ENCODE results near the gene SLC22A23. TPM values are rescaled to one million over a fixed set of nuclear protein-coding genes. Genes with fewer than 3 reads are reported as not detected.

The SLC22A23 gene
- total RNA-seq, 2 experiments from 2014 or later = 0.75 to 0.83 TPM

DNA sequence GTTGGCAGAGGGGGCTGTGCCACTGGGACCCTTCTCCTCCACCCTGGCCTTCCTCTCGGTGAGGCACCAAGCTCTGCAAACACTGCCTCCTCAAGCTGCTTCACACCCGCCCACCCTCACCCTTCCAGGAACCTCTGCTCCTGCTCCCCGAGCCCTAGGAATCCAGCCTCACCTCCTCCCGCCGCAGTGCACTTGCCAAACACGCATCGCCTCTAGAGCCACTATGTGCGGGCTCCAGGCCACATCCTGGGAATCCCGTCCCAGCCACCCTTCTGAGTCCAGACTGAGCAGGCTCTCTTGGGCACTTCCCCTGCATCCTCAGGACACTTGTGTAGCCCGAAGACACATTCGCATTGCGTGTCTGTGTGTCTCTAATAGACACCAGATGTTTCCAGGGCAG, 179.6 kb downstream of the SLC22A23 start:
- no peak for DNase-seq
- Mint-ChIP-seq H3K9me3 (no peaks in the 10 kb centered on the region), H3K4me3 (no peak overlapping the region), H3K36me3 (ENCODE audit: low read depth) (no peaks in the 10 kb centered on the region), H3K27ac (no peak overlapping the region), H3K4me1 (no peaks in the 10 kb centered on the region), H3K27me3 (no peaks in the 10 kb centered on the region)
- CTCF ChIA-PET = interaction anchor here (0.5 to 3.0 kb wide), 2 partner anchors 456 to 982 kb away, joined by 3 to 12 read pairs; no protein-coding TSS in a partner anchor
- POLR2A ChIA-PET = no interaction called here

DNA sequence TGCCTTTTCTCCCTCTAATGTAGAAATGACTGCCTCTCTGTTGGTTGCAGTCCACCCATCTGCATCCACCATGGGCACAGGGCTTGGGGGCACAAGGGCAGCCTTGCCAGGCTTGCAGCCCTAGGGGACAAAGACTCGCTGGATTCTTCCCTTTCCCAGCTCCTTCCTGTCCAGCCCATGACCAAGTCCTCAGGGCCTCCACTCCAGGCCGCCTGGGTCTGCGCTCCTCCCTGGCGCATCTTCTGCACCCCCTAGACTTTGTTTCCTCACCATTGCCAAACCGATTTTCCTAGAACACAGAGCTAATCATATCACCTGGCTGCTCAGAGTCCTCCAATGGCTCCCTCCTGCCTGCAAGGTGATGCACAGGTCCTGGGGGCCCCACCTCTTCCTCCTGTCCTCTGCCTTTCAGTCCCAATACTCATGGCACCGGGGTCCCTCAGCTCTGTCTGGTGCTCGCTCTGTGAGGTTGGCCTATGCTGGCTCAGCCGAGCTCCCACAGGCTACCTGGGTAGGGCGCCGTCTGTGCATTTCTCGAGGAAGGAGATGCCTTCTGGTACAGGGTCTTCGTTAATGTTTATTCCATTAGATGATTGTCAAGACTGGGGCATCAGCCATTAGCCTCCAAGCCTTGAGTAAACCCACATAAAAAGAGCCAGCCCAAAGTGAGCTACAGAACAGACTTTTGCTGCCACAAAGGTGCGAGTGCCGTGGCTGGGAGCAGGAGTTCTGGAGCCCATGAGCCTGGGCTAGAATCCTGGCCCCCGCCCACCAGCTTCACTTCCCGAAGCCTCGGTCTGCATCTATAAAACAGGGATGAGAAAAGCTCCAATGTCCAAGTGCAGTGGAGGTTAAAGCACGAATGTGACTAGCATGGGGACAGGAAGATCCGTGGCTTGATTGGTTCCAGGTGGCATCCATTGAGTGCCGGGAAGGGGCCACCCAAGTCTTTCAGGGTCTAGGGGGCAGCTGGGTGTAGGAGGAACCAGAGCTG, 180.4 kb downstream of the SLC22A23 start:
- peaks cover 2% of the 10 kb centered on the region for H3K4me1 Mint-ChIP-seq
- DNase-seq = no peak
- no peaks in the 10 kb centered on the region for H3K27me3 Mint-ChIP-seq
- peaks cover 5% of the 10 kb centered on the region for H3K36me3 Mint-ChIP-seq (ENCODE audit: low read depth)
- ChIA-PET CTCF (interaction anchor here (0.5 to 3.0 kb wide), 4 partner anchors 112 to 982 kb away, joined by 3 to 12 read pairs (median 3); no protein-coding TSS in a partner anchor), POLR2A (no interaction called here)
- H3K4me3 Mint-ChIP-seq = no peak overlapping the region
- H3K9me3 Mint-ChIP-seq = no peaks in the 10 kb centered on the region
- H3K27ac Mint-ChIP-seq = no peak overlapping the region

DNA sequence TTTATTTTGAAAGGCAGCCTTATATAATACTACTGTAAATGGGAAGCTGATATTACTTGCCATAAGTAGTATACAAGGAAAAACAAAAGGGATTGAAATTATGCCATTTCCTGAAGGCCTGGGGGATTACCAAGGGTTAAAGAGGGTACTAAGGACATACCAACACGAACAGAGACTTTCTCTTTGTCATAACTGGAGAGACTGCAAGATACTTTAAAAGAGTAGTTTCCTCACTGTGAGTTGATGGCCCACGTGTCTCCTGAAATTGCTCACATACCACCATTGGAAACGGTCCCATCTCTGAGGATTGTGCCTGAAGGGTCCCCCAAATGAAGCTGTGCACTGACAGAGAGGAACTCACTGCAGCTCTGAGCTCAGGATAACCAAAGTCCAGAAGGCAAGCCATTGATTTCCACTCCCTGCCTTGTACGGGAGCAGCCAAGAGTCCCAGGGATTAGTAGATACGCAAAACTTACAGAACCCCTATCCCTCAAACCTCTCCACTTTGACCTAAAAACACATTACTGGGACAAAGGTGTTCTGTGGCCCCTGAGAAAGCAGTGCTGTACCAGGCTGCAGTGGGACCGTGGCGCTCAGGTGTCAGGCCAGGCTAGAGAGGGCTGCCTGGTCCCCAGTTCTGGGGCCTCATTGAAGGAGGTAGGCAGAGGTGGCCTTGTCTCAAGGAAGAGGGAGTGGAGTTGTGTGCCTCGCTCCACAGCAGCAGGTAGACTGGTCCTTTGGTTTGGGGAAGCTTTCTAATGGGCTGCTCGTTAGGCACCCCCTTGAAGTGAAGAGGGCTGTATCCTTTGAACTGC, 182.9 kb downstream of the SLC22A23 start:
- H3K4me3 Mint-ChIP-seq = no peak overlapping the region
- ChIA-PET POLR2A (no interaction called here), CTCF (interaction anchor here (1.0 kb wide), 1 partner anchor 22 kb away, joined by 3 read pairs; no protein-coding TSS in a partner anchor)
- no peak for DNase-seq
- no peaks in the 10 kb centered on the region for H3K27me3 Mint-ChIP-seq
- no peaks in the 10 kb centered on the region for H3K9me3 Mint-ChIP-seq
- H3K4me1 Mint-ChIP-seq = peaks cover 5% of the 10 kb centered on the region
- H3K27ac Mint-ChIP-seq = no peak overlapping the region
- peaks cover 15% of the 10 kb centered on the region for H3K36me3 Mint-ChIP-seq (ENCODE audit: low read depth)

DNA sequence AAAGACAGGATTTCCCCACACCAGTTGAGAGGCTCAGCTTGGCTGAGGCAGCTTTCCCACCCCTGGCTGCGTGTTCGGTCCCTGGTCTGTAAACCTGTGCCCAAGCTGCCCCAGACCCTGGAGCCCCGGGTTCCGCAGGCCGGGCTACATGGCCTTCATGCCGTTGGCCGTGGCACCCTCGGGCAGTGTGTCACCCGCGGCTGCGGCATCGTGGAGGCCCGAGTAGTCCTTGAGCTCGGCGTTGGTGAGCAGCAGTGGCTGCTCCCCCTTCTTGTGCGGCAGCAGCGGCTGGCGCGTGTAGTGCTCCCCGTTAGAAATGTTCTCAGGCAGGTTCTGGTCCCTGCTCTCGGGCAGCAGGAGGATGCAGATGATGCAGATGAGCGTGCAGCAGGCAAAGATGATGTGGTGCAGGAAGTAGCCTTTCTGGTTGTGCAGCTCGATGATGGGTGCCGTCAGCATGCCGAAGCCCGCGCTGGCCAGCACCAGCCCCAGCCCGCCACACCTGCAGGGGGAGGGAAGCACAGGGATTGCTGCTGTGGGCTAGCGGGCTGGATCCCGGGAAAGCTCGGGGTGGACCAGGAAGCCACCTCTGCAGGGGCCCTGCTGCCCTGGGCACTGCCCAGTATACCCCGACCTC, 183.8 kb downstream of the SLC22A23 start:
- H3K4me1 Mint-ChIP-seq = peaks cover 5% of the 10 kb centered on the region

DNA sequence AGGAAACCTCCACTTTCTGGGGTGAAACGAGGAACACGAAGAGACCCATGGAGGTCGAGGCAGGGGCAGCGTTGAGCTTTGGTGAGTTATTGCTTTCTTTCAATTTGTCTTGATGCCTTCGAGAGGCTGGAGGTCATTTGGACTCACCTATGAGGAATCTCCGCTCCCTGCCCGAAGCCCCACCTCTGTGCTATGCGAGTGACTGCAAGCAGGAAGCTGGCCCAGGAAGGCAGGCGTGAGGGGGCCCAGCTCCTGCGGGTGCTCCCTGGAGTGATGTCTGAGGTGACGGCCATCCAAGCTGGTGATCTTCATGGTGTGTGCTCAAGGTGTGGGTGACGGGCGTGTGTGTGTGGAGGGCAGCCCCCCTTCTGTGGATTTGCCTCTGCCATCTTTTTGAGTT, 185.1 kb downstream of the SLC22A23 start:
- peaks cover 21% of the 10 kb centered on the region for H3K36me3 Mint-ChIP-seq (ENCODE audit: low read depth)
- H3K9me3 Mint-ChIP-seq = no peaks in the 10 kb centered on the region
- no peak overlapping the region for H3K4me3 Mint-ChIP-seq
- POLR2A ChIA-PET = no interaction called here
- H3K27ac Mint-ChIP-seq = no peak overlapping the region
- peaks cover 7% of the 10 kb centered on the region for H3K4me1 Mint-ChIP-seq
- DNase-seq = no peak
- no peaks in the 10 kb centered on the region for H3K27me3 Mint-ChIP-seq
- CTCF ChIA-PET = interaction anchor here (0.6 to 1.4 kb wide), 3 partner anchors 12 to 1759 kb away, joined by 3 read pairs; no protein-coding TSS in a partner anchor

More for the DNA sequence above, 183.8 kb downstream of the SLC22A23 start:
- CTCF ChIA-PET = interaction anchor here (0.9 to 1.0 kb wide), 3 partner anchors 10 to 1758 kb away, joined by 3 to 4 read pairs (median 3); no protein-coding TSS in a partner anchor
- H3K9me3 Mint-ChIP-seq = no peaks in the 10 kb centered on the region
- H3K27ac Mint-ChIP-seq = no peak overlapping the region
- H3K27me3 Mint-ChIP-seq = no peaks in the 10 kb centered on the region
- DNase-seq = no peak
- H3K4me3 Mint-ChIP-seq = no peak overlapping the region
- H3K36me3 Mint-ChIP-seq (ENCODE audit: low read depth) = peaks cover 16% of the 10 kb centered on the region
- POLR2A ChIA-PET = interaction anchor here (0.8 kb wide), 1 partner anchor 14 kb away, joined by 3 read pairs; the partner anchor contains the start of gene PSMG4

DNA sequence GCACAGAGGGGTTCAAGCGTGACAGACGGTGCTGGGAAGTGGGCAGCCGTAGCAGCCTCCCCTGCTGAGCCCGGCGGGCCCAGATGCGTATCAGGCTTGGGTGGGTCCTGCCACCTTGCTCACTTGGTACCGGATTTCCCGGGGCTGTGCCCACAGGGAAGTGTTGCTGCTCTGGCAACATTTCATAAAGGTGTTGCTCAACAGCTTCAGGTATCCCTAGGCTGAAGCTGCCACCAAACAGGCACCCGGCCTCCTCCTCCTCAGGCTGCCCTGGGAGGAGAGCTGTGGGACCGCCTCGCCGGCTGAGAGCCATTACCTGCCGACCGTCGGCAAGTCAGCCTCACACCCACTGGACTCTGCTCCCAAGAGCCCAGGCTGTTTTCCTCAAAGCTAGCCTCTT, 186.6 kb downstream of the SLC22A23 start:
- no peak overlapping the region for H3K27ac Mint-ChIP-seq
- H3K9me3 Mint-ChIP-seq = no peaks in the 10 kb centered on the region
- no peak for DNase-seq
- ChIA-PET POLR2A (no interaction called here), CTCF (interaction anchor here (1.6 kb wide), 1 partner anchor 19 kb away, joined by 4 read pairs; no protein-coding TSS in a partner anchor)
- peaks cover 21% of the 10 kb centered on the region for H3K36me3 Mint-ChIP-seq (ENCODE audit: low read depth)
- peaks cover 7% of the 10 kb centered on the region for H3K4me1 Mint-ChIP-seq
- H3K4me3 Mint-ChIP-seq = no peak overlapping the region
- H3K27me3 Mint-ChIP-seq = no peaks in the 10 kb centered on the region

DNA sequence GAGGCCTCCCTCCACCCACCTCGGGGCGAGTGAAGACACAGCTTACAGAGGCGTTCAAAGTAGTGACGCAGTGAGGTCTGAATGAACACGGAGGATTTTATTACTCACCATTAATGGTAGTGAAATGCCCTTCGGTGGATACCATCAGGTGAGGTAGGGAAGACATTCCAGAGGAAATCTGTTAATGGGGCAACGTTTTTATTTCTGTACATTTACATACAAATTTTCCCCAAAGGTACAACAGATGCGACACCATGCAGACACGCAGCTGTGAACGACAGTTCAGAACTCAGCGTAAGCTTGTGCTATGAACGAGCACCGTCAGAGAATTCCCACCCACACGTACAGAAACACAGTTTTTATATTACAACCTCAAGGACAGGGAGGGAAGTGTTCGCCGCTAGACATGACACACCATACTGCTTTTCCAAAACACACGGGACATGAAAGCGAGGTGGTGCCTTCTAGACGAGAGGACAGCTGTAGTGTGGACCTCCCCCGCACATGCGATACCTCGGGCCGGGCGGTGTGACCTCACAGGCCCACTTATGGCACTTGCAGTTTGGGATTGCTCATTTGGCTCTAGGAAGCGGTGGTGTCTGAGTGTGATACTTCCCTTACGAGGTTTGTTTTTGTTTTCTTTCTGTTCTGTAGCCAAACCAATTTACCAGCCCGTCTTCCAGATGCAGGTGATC, 187.4 kb downstream of the SLC22A23 start:
- DNase-seq = no peak
- no peak overlapping the region for H3K4me3 Mint-ChIP-seq
- no peak overlapping the region for H3K27ac Mint-ChIP-seq
- peaks cover 7% of the 10 kb centered on the region for H3K4me1 Mint-ChIP-seq
- H3K9me3 Mint-ChIP-seq = no peaks in the 10 kb centered on the region
- no peaks in the 10 kb centered on the region for H3K27me3 Mint-ChIP-seq
- H3K36me3 Mint-ChIP-seq (ENCODE audit: low read depth) = peaks cover 21% of the 10 kb centered on the region
- POLR2A ChIA-PET = no interaction called here
- CTCF ChIA-PET = interaction anchor here (1.2 to 1.6 kb wide), 2 partner anchors 12 to 18 kb away, joined by 4 to 5 read pairs; no protein-coding TSS in a partner anchor

DNA sequence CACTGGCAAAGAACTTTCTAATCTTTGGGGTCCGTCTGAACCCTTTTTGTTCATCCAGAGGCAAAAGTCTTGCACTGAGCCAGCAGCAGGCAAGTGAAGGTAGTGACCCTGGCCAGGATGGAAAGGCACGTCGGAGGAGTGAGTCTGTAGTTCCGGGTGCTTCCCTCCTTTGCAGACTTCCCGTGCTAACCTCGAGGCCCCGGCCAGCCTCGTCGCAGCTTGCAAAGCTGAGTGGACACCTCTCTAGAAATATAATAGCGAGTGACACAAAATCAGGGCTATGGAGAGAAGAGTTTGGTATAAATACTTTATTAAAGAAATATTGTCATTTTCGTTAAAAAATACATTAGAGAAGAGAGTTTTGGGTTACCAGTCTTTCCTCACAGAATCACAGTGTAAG, 188.2 kb downstream of the SLC22A23 start:
- H3K9me3 Mint-ChIP-seq = no peaks in the 10 kb centered on the region
- no peaks in the 10 kb centered on the region for H3K27me3 Mint-ChIP-seq
- no peak overlapping the region for H3K27ac Mint-ChIP-seq
- H3K4me1 Mint-ChIP-seq = peaks cover 7% of the 10 kb centered on the region
- POLR2A ChIA-PET = no interaction called here
- CTCF ChIA-PET = interaction anchor here (1.6 kb wide), 1 partner anchor 17 kb away, joined by 4 read pairs; no protein-coding TSS in a partner anchor
- no peak overlapping the region for H3K4me3 Mint-ChIP-seq
- peaks cover 21% of the 10 kb centered on the region for H3K36me3 Mint-ChIP-seq (ENCODE audit: low read depth)
- no peak for DNase-seq

DNA sequence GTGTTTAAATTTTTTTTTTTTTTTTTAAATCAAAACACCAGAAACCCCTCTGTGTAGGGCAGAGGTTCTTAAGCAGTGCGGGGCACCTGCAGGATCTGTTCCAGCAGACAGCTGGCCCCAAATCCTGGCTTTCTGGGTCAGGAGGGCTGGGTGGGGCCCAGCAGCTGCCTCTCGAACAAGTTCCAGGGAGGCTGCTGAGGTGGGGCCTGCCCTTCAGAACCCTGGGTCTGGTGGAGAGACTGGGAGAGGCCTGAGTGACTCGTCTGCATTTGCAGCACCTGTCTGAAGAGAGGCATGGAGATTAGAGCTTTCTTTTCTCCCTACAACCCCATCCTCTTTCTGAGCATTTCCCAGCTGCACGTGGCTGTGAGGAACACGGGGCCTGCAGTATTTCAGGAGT, 189.7 kb downstream of the SLC22A23 start:
- no peak overlapping the region for H3K4me3 Mint-ChIP-seq
- no peak overlapping the region for H3K27ac Mint-ChIP-seq
- CTCF ChIA-PET = no interaction called here
- no peaks in the 10 kb centered on the region for H3K27me3 Mint-ChIP-seq
- POLR2A ChIA-PET = no interaction called here
- peaks cover 19% of the 10 kb centered on the region for H3K4me1 Mint-ChIP-seq
- no peaks in the 10 kb centered on the region for H3K9me3 Mint-ChIP-seq
- no peak for DNase-seq
- H3K36me3 Mint-ChIP-seq (ENCODE audit: low read depth) = peaks cover 21% of the 10 kb centered on the region

DNA sequence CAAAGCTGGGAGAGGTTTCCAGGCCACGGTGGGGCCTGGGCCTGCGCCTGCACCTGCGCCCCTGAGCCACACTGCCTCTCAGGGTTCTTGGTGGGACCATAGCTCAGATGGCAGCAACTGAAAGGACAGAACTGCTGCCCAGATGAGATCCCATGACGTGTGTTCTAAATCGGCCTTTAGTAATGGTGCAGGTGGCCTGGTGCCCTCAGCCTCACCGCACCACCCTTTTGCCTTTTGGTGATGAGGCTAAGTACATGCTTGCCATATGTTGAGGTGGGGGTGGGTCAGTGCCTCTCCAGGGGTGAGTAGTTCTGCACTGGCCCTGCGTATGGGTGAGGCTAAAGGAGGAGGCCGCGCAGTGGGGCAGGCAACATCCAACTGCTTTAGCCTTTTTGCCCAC, 190.7 kb downstream of the SLC22A23 start:
- peaks cover 16% of the 10 kb centered on the region for H3K36me3 Mint-ChIP-seq (ENCODE audit: low read depth)
- H3K27me3 Mint-ChIP-seq = no peaks in the 10 kb centered on the region
- no peaks in the 10 kb centered on the region for H3K9me3 Mint-ChIP-seq

DNA sequence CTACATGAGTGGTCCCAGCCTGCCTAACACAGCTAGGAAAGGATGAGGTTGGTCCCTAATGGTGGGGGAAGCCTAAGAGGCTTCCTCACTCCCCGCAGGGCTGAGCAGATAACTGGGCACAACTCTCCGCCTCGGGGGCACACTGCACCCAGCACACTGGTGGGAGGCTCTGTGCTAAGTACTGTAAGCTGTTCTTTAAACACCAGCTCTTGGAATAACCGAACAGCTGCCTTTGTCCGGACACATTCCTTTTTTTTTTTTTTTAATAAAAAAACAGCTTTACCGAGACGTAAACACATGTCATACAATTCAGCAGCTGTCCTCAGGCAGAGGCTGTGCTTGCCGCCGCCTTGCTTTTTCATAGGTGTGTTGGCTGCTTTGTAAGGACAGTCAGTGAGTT, 191.2 kb downstream of the SLC22A23 start:
- ChIA-PET CTCF (interaction anchor here (1.5 kb wide), 1 partner anchor 14 kb away, joined by 5 read pairs; no protein-coding TSS in a partner anchor), POLR2A (no interaction called here)
- no peak for DNase-seq
- H3K27ac Mint-ChIP-seq = no peak overlapping the region
- peaks cover 32% of the 10 kb centered on the region for H3K4me1 Mint-ChIP-seq
- no peak overlapping the region for H3K4me3 Mint-ChIP-seq
- no peaks in the 10 kb centered on the region for H3K27me3 Mint-ChIP-seq
- no peaks in the 10 kb centered on the region for H3K9me3 Mint-ChIP-seq
- peaks cover 12% of the 10 kb centered on the region for H3K36me3 Mint-ChIP-seq (ENCODE audit: low read depth)

More for the DNA sequence above, 190.7 kb downstream of the SLC22A23 start:
- POLR2A ChIA-PET = no interaction called here
- no peak for DNase-seq
- Mint-ChIP-seq H3K4me3 (no peak overlapping the region), H3K27ac (no peak overlapping the region), H3K4me1 (peaks cover 27% of the 10 kb centered on the region)
- CTCF ChIA-PET = interaction anchor here (1.5 kb wide), 1 partner anchor 15 kb away, joined by 5 read pairs; no protein-coding TSS in a partner anchor

DNA sequence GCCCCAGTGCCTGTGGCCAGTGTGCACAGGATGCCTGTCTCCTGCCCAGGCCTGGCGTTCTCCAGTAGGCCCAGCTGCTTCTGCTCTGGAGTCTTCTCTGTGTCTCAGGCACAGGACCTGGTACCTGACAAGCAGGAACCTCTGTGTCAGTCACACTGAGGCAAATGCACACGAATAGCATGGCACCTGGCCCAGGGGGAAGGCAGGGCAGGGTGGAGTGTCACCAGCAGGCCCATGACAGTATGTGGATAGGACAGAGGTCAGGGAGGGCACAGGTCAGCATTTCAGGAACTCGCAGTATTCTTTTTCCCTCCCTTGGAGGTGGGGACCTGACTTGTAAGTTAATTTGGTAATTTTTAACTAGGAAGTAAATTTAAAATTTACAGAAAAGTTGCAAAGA, 192.5 kb downstream of the SLC22A23 start:
- H3K27ac Mint-ChIP-seq = no peak overlapping the region
- POLR2A ChIA-PET = interaction anchor here (0.6 to 1.0 kb wide), 2 partner anchors 623 to 755 kb away, joined by 3 to 4 read pairs; no protein-coding TSS in a partner anchor
- no peak for DNase-seq
- H3K9me3 Mint-ChIP-seq = no peaks in the 10 kb centered on the region
- CTCF ChIA-PET = no interaction called here
- H3K4me3 Mint-ChIP-seq = no peak overlapping the region
- peaks cover 40% of the 10 kb centered on the region for H3K4me1 Mint-ChIP-seq
- peaks cover 10% of the 10 kb centered on the region for H3K36me3 Mint-ChIP-seq (ENCODE audit: low read depth)
- no peaks in the 10 kb centered on the region for H3K27me3 Mint-ChIP-seq
